HCT116 (cell line): Measurements from ENCODE around the gene CYP1A2. TPM values are rescaled to one million over a fixed set of nuclear protein-coding genes. Genes with fewer than 3 reads are reported as not detected.

ENCODE experiments used
- ATAC-seq: fragments of 200-7000 bp; cut with Tn5 transposase; 2 replicates; pipeline ENCODE4 v1.9.1; 2020; ENCODE audit warnings: mild to moderate bottlenecking, moderate library complexity
- BruUV-seq: library from RNA; stranded (reverse); fragments of 400-500 nt; replicated peaks from 2 replicates; lab custom pipeline; 2021; lab: Mats Ljungman, UMichigan
- CTCF ChIA-PET: fragments of 300-600 bp; sonication (Branson Sonifier 250); formaldehyde crosslinking; loops from one replicate; lab custom pipeline; 2021; ENCODE audit warnings: antibody characterized with exemption; lab: Charles Lee
- POLR2A ChIA-PET: fragments of 300-600, 350-600 bp; sonication (Branson Sonifier 250); formaldehyde crosslinking; loops from one replicate; lab custom pipeline; 2021; ENCODE audit warnings: antibody characterized with exemption; lab: Charles Lee
- RAD21 ChIA-PET, 2 experiments: fragments of 300-600 bp; sonication (Branson Sonifier 250); formaldehyde crosslinking; loops; one replicate each; lab custom pipeline; 2023; ENCODE audit warnings: low total read pairs in 2 of 2; ENCODE audit not compliant: uncharacterized antibody in 2 of 2, unreplicated experiment in 2 of 2, low non-redundant PET in 1 of 2; lab: Charles Lee
- DNase-seq: peaks from one replicate; pipeline ENCODE4 v3.0.0-alpha.2; 2010; ENCODE audit warnings: low read depth, low spot score
- H2AFZ ChIP-seq: fragments of 200-600 bp; shearing (Covaris generic), sonication (generic); 2 replicates; pipeline ENCODE4 v1.6.1; 2017; ENCODE audit warnings: low read depth, mixed run types, mixed read lengths, antibody characterized with exemption, low read length; ENCODE audit not compliant: poor library complexity, severe bottlenecking
- H3K27ac ChIP-seq: 2 replicates; pipeline ENCODE4 v1.5.1; 2012; ENCODE audit warnings: low read depth, low read length
- H3K27me3 ChIP-seq: fragments of 200-600 bp; sonication (generic); 2 replicates; pipeline ENCODE4 v1.6.1; 2016; ENCODE audit warnings: mixed run types, low read length, mixed read lengths; ENCODE audit not compliant: insufficient read depth
- H3K36me3 ChIP-seq, 2 experiments: fragments of 200-500 bp in 1 of 2; fragments of 200-600 bp in 1 of 2; sonication (Bioruptor generic) in 1 of 2; sonication (generic) in 1 of 2; 2 replicates each; pipeline versions ENCODE4 v1.5.1 to v1.6.1; 2014 to 2016; ENCODE audit warnings: low read length in 2 of 2, inconsistent platforms in 1 of 2, mixed read lengths in 1 of 2, mixed run types in 1 of 2; ENCODE audit not compliant: insufficient read depth in 2 of 2, control insufficient read depth in 1 of 2
- H3K4me1 ChIP-seq, 2 experiments: fragments of 200-600 bp in 1 of 2; sonication (generic) in 1 of 2; 2 replicates each; pipeline versions ENCODE4 v1.5.1 to v1.6.1; 2012 to 2017; ENCODE audit warnings: low read length in 2 of 2, inconsistent platforms in 1 of 2, mild to moderate bottlenecking in 1 of 2, mixed read lengths in 1 of 2, mixed run types in 1 of 2, moderate library complexity in 1 of 2; ENCODE audit not compliant: insufficient read depth in 2 of 2, control insufficient read depth in 1 of 2
- H3K4me2 ChIP-seq: fragments of 200-600 bp; sonication (generic); 2 replicates; pipeline ENCODE4 v1.6.1; 2017; ENCODE audit warnings: mixed run types, low read length, mixed read lengths
- H3K4me3 ChIP-seq, 2 experiments: fragments of 200-600 bp in 1 of 2; sonication (generic) in 1 of 2; replicated peaks in 1 of 2; 2 replicates each; pipeline ENCODE4 v1.5.1; 2011 to 2016; ENCODE audit warnings: low read length in 2 of 2, control low read depth in 1 of 2, low read depth in 1 of 2, mild to moderate bottlenecking in 1 of 2, mixed read lengths in 1 of 2, mixed run types in 1 of 2
- H3K79me2 ChIP-seq: fragments of 200-600 bp; sonication (generic); 2 replicates; pipeline ENCODE4 v1.6.1; 2017; ENCODE audit warnings: mild to moderate bottlenecking, mixed run types, low read length, moderate library complexity, mixed read lengths; ENCODE audit not compliant: insufficient read depth
- H3K9ac ChIP-seq: fragments of 200-600 bp; sonication (generic); 2 replicates; pipeline ENCODE4 v1.6.1; 2016; ENCODE audit warnings: low read length, mixed read lengths
- H3K9me2 ChIP-seq: fragments of 200-600 bp; sonication (generic), shearing (Covaris generic); 2 replicates; pipeline ENCODE4 v1.6.1; 2017; ENCODE audit warnings: mixed run types, mild to moderate bottlenecking, moderate library complexity; ENCODE audit not compliant: insufficient read depth
- H3K9me3 ChIP-seq, 2 experiments: fragments of 200-500 bp in 1 of 2; fragments of 200-600 bp in 1 of 2; sonication (Bioruptor generic) in 1 of 2; sonication (generic) in 1 of 2; 2 replicates each; pipeline ENCODE4 v1.6.1; 2014 to 2017; ENCODE audit warnings: low read length in 2 of 2, mixed read lengths in 2 of 2, inconsistent platforms in 1 of 2, low read depth in 1 of 2, mild to moderate bottlenecking in 1 of 2, mixed run types in 1 of 2, moderate library complexity in 1 of 2; ENCODE audit not compliant: control insufficient read depth in 1 of 2, insufficient read depth in 1 of 2
- H4K20me1 ChIP-seq: fragments of 200-600 bp; sonication (generic), shearing (Covaris generic); 2 replicates; pipeline ENCODE4 v1.6.1; 2017; ENCODE audit warnings: mixed run types, mild to moderate bottlenecking, moderate library complexity; ENCODE audit not compliant: insufficient read depth
- CEBPB ChIP-seq: IDR thresholded peaks from 2 replicates; pipeline ENCODE4 v1.6.1; 2012; ENCODE audit warnings: low read depth
- RAD21 ChIP-seq: IDR thresholded peaks from 2 replicates; pipeline ENCODE4 v1.6.1; 2012; ENCODE audit warnings: low read depth, mild to moderate bottlenecking
- SIN3A ChIP-seq: IDR thresholded peaks from 2 replicates; pipeline ENCODE4 v1.6.1; 2012; ENCODE audit warnings: low read depth
- YY1 ChIP-seq: IDR thresholded peaks from 2 replicates; pipeline ENCODE4 v1.6.1; 2011; ENCODE audit warnings: low read length, low read depth, moderate library complexity, mild to moderate bottlenecking; ENCODE audit not compliant: insufficient replicate concordance; ENCODE audit errors: extremely low read depth
- intact Hi-C: fragments of 100-400 bp; cut with micrococcal nuclease; formaldehyde crosslinking; loops from 2 replicates; pipeline ENCODE4 v1.10.0; 2022
- total RNA-seq: library from RNA; stranded (reverse); gene quantifications from one replicate; pipeline ENCODE4 v1.2.1, GENCODE V29; 2021; ENCODE audit not compliant: unreplicated experiment
- TF ChIP-seq, protein P1 (sequence below): IDR thresholded peaks from 2 replicates; pipeline ENCODE4 v1.6.1; 2012; ENCODE audit warnings: low read depth

Gene CYP1A2
- total RNA-seq, 1 experiment from 2014 or later = not detected

DNA sequence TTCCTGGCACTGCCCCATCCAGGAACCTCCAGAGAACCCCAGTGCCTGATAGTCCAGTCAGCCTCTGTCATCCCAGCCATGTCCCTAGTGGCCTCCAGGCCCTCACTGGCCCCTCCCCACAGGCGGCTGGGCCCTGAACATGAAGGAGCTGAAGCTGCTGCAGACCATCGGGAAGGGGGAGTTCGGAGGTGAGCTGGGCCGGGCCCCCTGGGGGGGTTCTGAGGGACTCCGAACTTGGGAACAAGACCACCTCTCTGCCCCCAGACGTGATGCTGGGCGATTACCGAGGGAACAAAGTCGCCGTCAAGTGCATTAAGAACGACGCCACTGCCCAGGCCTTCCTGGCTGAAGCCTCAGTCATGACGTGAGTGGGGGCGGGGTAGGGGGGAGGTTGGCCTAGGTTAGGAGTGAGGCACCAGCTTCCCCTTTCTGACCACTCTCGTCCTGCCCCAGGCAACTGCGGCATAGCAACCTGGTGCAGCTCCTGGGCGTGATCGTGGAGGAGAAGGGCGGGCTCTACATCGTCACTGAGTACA is 52.0 kb downstream of the CYP1A2 start:
- intact Hi-C loops = loop anchor here (2.0 kb wide), 1 partner anchor 30 kb away; no protein-coding TSS in a partner anchor
- ChIA-PET RAD21 (no interaction called here), POLR2A (no interaction called here), CTCF (interaction anchor here (0.8 to 1.5 kb wide), 2 partner anchors 10 to 31 kb away, joined by 3 to 4 read pairs; no protein-coding TSS in a partner anchor)
- 0 out of 2 replicates have a peak overlapping the region, but pooled peaks have one; percentile 18 for H3K4me2 ChIP-seq
- DNase-seq (no peak), ATAC-seq (peak; percentile 17; the same call in 1 of the 2 replicates)
- peaks cover 3 to 13% of the 10 kb centered on the region in 2 experiments; a peak in 3 of 4 replicates for H3K4me1 ChIP-seq
- no peak for TF ChIP-seq CEBPB
- no peak for TF ChIP-seq RAD21
- no peak for TF ChIP-seq YY1
- TF ChIP-seq, protein P1, sequence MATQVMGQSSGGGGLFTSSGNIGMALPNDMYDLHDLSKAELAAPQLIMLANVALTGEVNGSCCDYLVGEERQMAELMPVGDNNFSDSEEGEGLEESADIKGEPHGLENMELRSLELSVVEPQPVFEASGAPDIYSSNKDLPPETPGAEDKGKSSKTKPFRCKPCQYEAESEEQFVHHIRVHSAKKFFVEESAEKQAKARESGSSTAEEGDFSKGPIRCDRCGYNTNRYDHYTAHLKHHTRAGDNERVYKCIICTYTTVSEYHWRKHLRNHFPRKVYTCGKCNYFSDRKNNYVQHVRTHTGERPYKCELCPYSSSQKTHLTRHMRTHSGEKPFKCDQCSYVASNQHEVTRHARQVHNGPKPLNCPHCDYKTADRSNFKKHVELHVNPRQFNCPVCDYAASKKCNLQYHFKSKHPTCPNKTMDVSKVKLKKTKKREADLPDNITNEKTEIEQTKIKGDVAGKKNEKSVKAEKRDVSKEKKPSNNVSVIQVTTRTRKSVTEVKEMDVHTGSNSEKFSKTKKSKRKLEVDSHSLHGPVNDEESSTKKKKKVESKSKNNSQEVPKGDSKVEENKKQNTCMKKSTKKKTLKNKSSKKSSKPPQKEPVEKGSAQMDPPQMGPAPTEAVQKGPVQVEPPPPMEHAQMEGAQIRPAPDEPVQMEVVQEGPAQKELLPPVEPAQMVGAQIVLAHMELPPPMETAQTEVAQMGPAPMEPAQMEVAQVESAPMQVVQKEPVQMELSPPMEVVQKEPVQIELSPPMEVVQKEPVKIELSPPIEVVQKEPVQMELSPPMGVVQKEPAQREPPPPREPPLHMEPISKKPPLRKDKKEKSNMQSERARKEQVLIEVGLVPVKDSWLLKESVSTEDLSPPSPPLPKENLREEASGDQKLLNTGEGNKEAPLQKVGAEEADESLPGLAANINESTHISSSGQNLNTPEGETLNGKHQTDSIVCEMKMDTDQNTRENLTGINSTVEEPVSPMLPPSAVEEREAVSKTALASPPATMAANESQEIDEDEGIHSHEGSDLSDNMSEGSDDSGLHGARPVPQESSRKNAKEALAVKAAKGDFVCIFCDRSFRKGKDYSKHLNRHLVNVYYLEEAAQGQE = no peak
- TF ChIP-seq SIN3A = no peak
- H3K79me2 ChIP-seq = no peaks in the 10 kb centered on the region
- no peaks in the 10 kb centered on the region for H4K20me1 ChIP-seq
- H3K4me3 ChIP-seq = no peak overlapping the region
- no peaks in the 10 kb centered on the region for H3K27me3 ChIP-seq
- H3K36me3 ChIP-seq = peaks cover 13 to 31% of the 10 kb centered on the region in 2 experiments
- no TSS peak for BruUV-seq
- no peak overlapping the region for H2AFZ ChIP-seq
- no peaks in the 10 kb centered on the region for H3K9me3 ChIP-seq
- no peaks in the 10 kb centered on the region for H3K9me2 ChIP-seq
- H3K9ac ChIP-seq = no peak overlapping the region
- H3K27ac ChIP-seq = no peak overlapping the region
